SIG-M5 treated with dmso at 0.1 percent for 504 hours (cell line): Measurements from ENCODE around the gene RALGAPB.
"Not testable (repeated sequence)": the region's sequence is repeated elsewhere in the genome, so short reads cannot be mapped to it uniquely, and the experiment has no call there.

ENCODE experiments used
- DNase-seq: peaks from one replicate; lab custom pipeline; 2025; ENCODE audit not compliant: unreplicated experiment; lab: John Stamatoyannopoulos, UW

The RALGAPB gene

GRCh38 chr20:38472513-38473366 is at the start of gene RALGAPB:
Gene RALGAPB (plus strand): TSS chr20:38472843. CDS start chr20:38488433, 15,590 bp downstream.
- peak; percentile 98 for DNase-seq

- no peak for DNase-seq
Measured at GRCh38 chr20:38423541-38423940, 49.1 kb upstream of the RALGAPB start.

DNA sequence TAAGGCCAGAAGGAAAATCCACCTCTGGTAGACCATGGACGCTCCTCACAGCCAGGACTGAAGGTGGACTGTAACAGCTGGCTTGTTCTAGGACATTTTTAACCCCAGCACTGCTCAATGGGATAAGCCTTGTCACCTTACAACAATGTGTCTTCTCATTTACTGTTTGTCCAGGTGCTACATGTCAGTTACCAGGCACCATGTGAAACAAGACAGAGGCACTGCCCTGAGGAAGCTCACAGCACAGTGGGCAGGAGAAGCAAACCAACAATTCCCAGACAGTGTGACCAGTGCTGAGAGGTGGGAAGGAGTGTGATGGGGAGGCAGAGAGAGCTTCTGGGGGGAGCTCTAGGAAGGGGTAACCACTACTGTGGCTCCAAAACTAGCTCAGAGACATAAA is 48.2 kb upstream of the RALGAPB start:
- DNase-seq: no peak

DNA sequence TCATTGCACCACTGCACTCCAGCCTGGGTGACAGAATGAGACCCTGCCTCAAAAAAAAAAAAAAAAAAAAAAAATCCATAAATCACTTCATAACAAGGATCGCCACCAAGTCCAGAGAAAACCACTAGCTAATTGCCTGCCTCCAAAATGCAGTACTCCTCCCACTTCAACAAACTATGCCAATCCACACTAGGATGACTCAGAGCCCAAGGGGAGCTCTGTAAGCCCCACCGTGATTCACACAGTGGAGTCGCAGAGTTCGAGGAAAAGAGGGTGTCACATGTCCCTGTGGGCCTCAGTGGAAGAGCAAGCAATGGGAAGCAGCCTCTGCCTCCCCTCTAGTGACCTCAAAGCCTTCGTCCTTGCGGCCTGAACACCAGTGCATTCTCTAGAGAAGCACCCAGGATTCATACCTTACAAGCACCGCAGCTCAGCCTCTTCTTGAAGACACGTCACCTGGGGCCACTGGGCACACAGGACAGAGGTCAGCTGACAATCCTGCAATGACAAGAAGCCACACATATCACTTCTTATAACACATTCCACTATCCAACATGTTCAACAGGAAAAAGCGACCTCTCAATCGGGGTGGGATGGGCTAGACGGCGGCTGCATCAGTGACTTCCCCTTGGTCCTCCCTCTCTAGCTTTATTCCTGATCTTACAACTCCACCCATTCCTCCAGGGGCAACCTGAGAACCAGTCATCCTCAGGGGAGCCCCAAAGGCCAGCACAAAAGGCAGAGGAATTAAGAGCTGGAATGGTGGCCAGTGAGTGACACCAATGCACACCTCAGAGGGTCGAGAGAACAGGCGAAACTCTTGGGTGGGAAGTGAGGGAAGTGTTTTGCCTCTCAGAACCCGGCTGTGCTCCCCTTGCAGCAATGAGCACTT is 46.4 kb upstream of the RALGAPB start:
- DNase-seq: peak; percentile 41

GRCh38 chr20:38427655-38428023 is 45.0 kb upstream of the RALGAPB start:
- no peak for DNase-seq

- no peak for DNase-seq
Measured at GRCh38 chr20:38428800-38429199, 43.8 kb upstream of the RALGAPB start.

DNA sequence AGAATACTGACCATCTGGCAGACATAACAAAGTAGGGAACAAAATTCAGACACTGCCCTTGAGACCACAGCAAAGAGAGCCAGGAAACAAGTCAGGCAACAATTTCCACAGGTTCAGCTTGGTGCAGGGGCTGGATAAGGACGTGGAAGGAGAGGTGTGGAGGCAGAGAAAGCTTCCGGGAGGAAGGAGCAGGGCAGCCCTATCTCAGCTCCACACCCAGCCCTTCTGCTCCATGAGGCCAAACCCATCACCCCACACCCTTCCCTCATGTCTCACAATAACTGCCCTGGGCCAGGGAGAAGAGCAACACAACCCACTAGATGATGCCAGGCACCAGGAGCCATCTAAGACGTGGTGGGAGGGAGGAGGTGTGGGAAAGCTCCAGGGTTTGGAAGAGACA is 43.3 kb upstream of the RALGAPB start:
- DNase-seq: no peak

DNA sequence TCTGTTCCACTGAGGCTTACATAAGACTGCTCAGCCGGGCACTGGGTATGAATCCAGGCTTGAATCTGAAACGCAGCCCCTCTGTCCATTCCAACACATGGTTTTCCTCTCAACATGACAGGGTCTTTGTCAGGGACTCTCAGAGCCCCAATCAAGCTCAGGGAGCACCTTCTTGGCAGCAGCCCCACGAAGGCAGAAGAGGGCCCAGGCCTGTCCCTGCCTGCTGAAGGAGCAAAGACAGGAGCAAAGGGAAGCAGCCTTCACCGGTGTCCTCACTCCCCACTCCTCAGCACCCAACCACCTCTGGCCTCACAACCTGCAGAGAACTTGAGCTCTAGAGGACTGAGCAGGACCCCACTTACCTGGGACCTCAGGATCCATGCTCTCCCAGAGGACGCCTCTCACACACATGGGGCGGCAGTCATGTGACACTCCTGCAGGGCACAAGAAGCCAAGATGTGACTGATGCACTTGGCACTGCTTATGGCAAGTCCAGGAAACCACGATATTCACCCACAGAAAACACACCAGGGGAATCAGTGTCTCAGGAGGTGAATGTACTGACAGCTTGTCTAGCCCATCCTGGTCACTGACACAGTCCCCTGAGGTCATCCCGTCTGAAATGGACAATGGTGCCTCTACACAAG is 41.8 kb upstream of the RALGAPB start:
- no peak for DNase-seq

GRCh38 chr20:38432292-38432691 is 40.4 kb upstream of the RALGAPB start:
- DNase-seq: no peak

DNA sequence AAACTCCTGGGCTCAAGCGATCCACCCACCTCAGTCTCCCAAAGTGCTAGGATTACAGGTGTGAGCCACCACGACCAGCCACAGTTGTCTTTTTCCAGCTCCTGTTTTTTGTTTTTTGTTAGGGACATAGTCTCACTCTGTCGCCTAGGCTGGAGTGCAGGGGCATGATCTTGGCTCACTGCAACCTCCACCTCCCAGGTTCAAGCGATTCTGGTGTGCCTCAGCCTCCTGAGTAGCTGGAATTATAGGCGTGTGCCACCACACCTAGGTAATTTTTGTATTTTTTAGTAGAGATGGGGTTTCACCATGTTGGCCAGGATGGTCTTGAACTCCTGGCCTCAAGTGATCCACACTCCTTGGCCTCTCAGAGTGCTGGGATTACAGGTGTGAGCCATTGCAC is 39.8 kb upstream of the RALGAPB start:
- DNase-seq: not testable (repeated sequence)

DNA sequence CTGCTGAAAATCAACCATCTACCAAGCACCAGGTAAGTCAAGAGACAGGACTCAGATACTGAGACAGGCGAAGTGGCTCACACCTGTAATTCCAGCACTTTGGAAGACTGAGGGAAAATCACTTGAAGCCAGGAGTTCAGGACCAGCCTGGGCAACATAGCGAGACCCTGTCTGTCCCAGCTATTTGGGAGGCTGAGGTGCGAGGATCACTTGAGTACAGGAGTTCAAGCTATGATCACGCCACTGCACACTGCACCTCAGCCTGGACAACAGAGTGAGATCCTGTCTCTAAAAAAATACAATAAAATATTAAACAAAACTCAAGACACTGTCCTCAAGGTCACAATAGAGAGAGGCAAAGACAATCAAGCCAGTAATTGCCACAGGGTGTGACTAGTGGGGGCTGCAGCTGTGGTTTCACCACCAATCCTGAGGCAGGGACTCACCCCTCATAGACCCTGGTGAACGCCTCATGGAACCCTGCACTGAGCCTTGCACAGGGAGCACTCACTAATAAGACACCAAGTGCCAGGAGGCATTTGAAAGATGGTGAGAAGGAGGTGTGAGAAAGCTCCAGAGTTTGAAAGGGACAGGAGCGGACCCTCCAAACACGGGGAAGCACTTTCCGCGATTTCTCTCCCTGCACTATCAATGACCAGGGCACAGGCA is 39.2 kb upstream of the RALGAPB start:
- DNase-seq: no peak

DNA sequence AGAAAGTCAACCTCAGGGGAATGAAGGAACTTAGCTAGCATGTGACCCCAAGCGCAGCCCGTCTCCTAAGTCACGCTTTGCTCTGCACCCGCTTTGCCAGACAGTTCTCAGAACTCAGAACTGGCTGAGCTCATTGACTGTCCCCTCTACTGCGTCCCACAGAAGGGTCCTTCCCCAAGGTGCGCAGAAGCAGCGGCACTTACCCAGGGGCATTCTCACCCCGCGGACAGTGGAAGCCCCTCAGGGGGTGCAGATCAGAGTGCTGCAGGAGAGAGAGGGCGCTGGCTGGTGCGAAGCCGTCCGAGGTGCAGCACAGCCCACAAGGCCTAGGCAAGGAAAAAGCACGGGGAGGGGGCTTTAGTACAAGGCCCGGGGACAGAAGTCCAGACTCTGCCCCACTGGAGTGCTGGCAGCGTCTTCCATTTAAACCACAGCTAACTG is 38.3 kb upstream of the RALGAPB start:
- peak; percentile 39 for DNase-seq

- peak; percentile 92 for DNase-seq
Measured at GRCh38 chr20:38434770-38435554, 37.7 kb upstream of the RALGAPB start, which contains the start of gene SNHG17. Gene SNHG17 (minus strand): TSS chr20:38435328.

DNA sequence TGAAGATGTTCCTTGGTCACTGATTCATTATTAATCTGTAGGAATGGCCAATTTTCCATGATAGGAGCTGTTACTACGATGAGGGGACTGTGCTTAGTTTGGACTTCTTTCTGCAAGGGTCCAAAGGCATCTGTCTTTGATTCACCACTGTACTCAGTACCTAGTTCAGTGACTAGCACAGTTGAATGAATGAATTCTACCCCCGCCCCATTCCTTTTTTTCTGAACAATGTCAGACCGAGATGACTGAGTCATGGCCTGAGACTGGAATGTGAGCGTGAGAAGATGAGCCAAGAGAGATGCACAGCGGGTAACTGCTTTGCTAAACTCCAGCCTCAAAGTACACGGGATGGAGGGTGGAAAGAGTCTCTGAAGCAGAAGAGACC is 37.1 kb upstream of the RALGAPB start:
- DNase-seq: no peak

- no peak for DNase-seq
Measured at GRCh38 chr20:38437796-38438195, 34.8 kb upstream of the RALGAPB start.

DNA sequence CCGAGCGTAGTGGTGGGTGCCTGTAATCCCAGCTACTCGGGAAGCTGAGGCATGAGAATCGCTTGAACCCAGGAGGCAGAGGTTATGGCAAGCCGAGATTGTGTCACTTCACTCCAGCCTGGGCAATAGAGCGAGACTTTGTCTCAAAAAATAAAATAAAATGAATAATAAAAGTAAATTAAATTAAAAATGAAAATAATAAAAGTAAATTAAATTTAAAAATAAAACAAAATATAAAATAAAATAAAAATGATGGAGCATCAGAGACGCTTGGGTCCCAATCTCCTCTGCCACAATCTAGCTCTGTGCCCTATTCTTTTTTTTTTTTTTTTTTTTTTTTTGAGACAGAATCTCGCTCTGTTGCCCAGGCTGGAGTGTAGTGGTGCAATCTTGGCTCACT is 31.5 kb upstream of the RALGAPB start:
- DNase-seq: not testable (repeated sequence)

DNA sequence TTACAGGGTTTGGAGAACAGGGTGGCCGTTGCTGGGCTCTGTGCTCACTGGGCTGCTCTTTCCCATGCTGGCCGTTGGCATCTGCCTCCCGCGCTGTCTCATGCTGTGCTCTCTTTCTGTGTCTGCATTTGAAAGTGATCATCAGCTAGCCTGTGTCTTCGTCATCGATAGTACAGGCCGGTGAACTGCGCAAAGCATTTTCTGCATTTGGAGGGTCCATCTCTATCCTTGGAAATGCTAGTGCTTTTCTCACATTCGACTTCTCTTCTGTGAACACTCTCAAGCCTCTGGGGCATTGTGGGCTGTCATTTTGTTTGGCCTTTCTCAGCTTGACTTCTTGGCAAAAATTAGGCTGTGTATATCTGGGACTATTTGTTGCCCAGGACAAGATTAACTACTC is 30.7 kb upstream of the RALGAPB start:
- DNase-seq: no peak

DNA sequence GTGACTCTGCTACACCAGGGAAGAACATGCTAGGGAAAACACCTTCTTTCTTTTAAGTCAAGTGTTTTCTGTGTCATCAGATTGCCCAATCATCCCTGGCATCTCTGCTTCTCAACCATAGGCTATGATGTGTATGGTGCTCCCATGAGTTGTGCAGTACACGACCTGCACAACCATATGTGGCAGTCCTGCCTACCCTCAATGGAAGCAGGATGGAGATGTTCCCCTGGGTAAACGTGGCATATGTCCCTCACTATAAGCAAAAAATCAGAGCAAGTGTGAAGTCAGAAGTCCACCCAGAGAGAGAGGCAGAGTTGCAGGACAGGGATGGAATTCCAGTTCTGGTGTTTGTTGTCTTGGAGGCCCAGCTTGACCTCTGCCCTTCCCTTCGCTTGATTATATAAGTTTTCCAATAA is 27.3 kb upstream of the RALGAPB start:
- no peak for DNase-seq

- DNase-seq: no peak
Measured at GRCh38 chr20:38445901-38446425, 26.7 kb upstream of the RALGAPB start.
